SK-N-SH treated with all-trans-retinoic acid at 6 μM for 48 hours (cell line): ENCODE results near the gene RCN1.

Experiments
- ATAC-seq: fragments of 200-7000 bp; cut with Tn5 transposase; 3 replicates; pipeline ENCODE4 v1.9.1; 2020; ENCODE audit warnings: mild to moderate bottlenecking, moderate library complexity
- ARNTL ChIP-seq: fragments of 450-650 bp; formaldehyde crosslinking; IDR thresholded peaks from 2 replicates; pipeline ENCODE4 v1.5.0; 2020; ENCODE audit warnings: low read depth, mild to moderate bottlenecking, moderate library complexity, borderline replicate concordance
- BACH2 ChIP-seq: fragments of 250-450 bp; sonication (Bioruptor Pico); IDR thresholded peaks from 2 replicates; pipeline ENCODE4 v1.9.0; 2021; ENCODE audit warnings: mild to moderate bottlenecking, borderline replicate concordance
- CSDC2 ChIP-seq: fragments of 250-450 bp; sonication (Bioruptor Pico); IDR thresholded peaks from 2 replicates; pipeline ENCODE4 v1.5.0; 2020; ENCODE audit warnings: mild to moderate bottlenecking, moderate library complexity
- CSRNP3 ChIP-seq: fragments of 250-450 bp; sonication (Bioruptor Pico); IDR thresholded peaks from 2 replicates; pipeline ENCODE4 v1.5.1; 2021; ENCODE audit warnings: mild to moderate bottlenecking, moderate library complexity
- ESRRG ChIP-seq: fragments of 250-450 bp; sonication (Bioruptor Pico); IDR thresholded peaks from 2 replicates; pipeline ENCODE4 v1.6.1; 2021; ENCODE audit warnings: mild to moderate bottlenecking
- GLIS3 ChIP-seq: fragments of 250-450 bp; sonication (Bioruptor Pico); IDR thresholded peaks from 2 replicates; pipeline ENCODE4 v1.5.0; 2020; ENCODE audit warnings: mild to moderate bottlenecking, moderate library complexity
- ISL1 ChIP-seq: fragments of 250-450 bp; sonication (Bioruptor Pico); IDR thresholded peaks from 2 replicates; pipeline ENCODE4 v2.1.2; 2022; ENCODE audit warnings: mild to moderate bottlenecking, moderate library complexity
- OSR1 ChIP-seq: fragments of 250-450 bp; sonication (Bioruptor Pico); IDR thresholded peaks from 2 replicates; pipeline ENCODE4 v1.8.0; 2022; ENCODE audit warnings: moderate library complexity, mild to moderate bottlenecking, inconsistent platforms
- PATZ1 ChIP-seq: fragments of 250-450 bp; sonication (Bioruptor Pico); IDR thresholded peaks from 2 replicates; pipeline ENCODE4 v1.8.0; 2020; ENCODE audit warnings: mild to moderate bottlenecking, moderate library complexity, borderline replicate concordance
- PPARA ChIP-seq: fragments of 250-450 bp; sonication (Bioruptor Pico); IDR thresholded peaks from 2 replicates; pipeline ENCODE4 v1.5.0; 2020; ENCODE audit warnings: mild to moderate bottlenecking, borderline replicate concordance
- RARB ChIP-seq: fragments of 250-450 bp; sonication (Bioruptor Pico); IDR thresholded peaks from 2 replicates; pipeline ENCODE4 v1.8.0; 2021; ENCODE audit warnings: mild to moderate bottlenecking, moderate library complexity
- SNAI2 ChIP-seq: fragments of 250-450 bp; sonication (Bioruptor Pico); IDR thresholded peaks from 2 replicates; pipeline ENCODE4 v1.5.0; 2020; ENCODE audit warnings: mild to moderate bottlenecking, moderate library complexity
- TCF4 ChIP-seq: fragments of 250-450 bp; sonication (Bioruptor Pico); IDR thresholded peaks from 2 replicates; pipeline ENCODE4 v1.8.0; 2021; ENCODE audit warnings: mild to moderate bottlenecking, moderate library complexity, borderline replicate concordance
- TOX ChIP-seq: fragments of 250-450 bp; sonication (Bioruptor Pico); IDR thresholded peaks from 2 replicates; pipeline ENCODE4 v1.8.0; 2021; ENCODE audit warnings: mild to moderate bottlenecking, moderate library complexity, borderline replicate concordance
- ZC3H10 ChIP-seq: fragments of 250-450 bp; sonication (Bioruptor Pico); IDR thresholded peaks from 2 replicates; pipeline ENCODE4 v1.5.1; 2021; ENCODE audit warnings: mild to moderate bottlenecking, moderate library complexity
- ZFP3 ChIP-seq: fragments of 250-450 bp; sonication (Bioruptor Pico); IDR thresholded peaks from 2 replicates; pipeline ENCODE4 v1.5.0; 2020; ENCODE audit warnings: mild to moderate bottlenecking, moderate library complexity
- ZFP30 ChIP-seq: fragments of 450-650 bp; formaldehyde crosslinking; IDR thresholded peaks from 2 replicates; pipeline ENCODE4 v1.5.0; 2022; ENCODE audit warnings: mild to moderate bottlenecking, moderate library complexity
- ZNF565 ChIP-seq: fragments of 450-650 bp; formaldehyde crosslinking; conservative IDR thresholded peaks from 2 replicates; pipeline ENCODE4 v1.5.0; 2020; ENCODE audit warnings: low read depth, mild to moderate bottlenecking, moderate library complexity
- ZNF70 ChIP-seq: fragments of 450-650 bp; formaldehyde crosslinking; IDR thresholded peaks from 2 replicates; pipeline ENCODE4 v1.5.0; 2020; ENCODE audit warnings: mild to moderate bottlenecking, moderate library complexity
- ZNF8 ChIP-seq: fragments of 450-650 bp; formaldehyde crosslinking; IDR thresholded peaks from 2 replicates; pipeline ENCODE4 v1.5.0; 2020; ENCODE audit warnings: mild to moderate bottlenecking, moderate library complexity
- TF ChIP-seq, protein P1 (sequence below): fragments of 250-450 bp; sonication (Bioruptor Pico); IDR thresholded peaks from 2 replicates; pipeline ENCODE4 v1.5.1; 2020; ENCODE audit warnings: low read depth, mild to moderate bottlenecking, moderate library complexity
- TF ChIP-seq, protein P2 (sequence below): fragments of 250-450 bp; sonication (Bioruptor Pico); IDR thresholded peaks from 2 replicates; pipeline ENCODE4 v1.5.0; 2020; ENCODE audit warnings: mild to moderate bottlenecking, moderate library complexity
- TF ChIP-seq, protein P3 (sequence below): fragments of 250-450 bp; sonication (Bioruptor Pico); IDR thresholded peaks from 2 replicates; pipeline ENCODE4 v1.8.0; 2021; ENCODE audit warnings: low read depth, mild to moderate bottlenecking, moderate library complexity, borderline replicate concordance

RCN1 gene

DNA sequence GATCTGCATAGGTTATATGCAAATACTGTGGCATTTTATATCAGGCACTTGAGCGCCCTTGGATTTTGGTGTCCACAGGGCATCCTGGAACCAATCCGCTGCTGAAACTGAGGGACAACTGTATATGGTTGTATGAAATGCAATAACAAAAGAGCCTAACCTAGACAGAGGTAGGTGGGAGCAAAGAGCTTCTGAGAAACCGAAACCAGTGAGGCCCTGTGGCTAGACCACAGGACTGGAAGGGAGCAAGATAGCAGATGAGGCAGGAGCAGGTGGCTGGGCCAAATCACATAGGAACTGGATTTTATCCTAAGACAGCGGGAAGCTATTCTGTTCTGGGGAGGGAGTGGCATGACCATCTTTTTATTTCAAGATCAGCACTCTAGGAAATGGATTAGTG lies 30.1 kb downstream of the RCN1 start:
- TF ChIP-seq OSR1 (no peak), ZFP30 (CRISPR knock-in tag) (no peak), TOX (CRISPR knock-in tag) (no peak), SNAI2 (CRISPR knock-in tag) (no peak), PATZ1 (CRISPR knock-in tag) (no peak), ZNF70 (CRISPR knock-in tag) (no peak), ZNF565 (CRISPR knock-in tag) (no peak), ESRRG (CRISPR knock-in tag) (no peak), ISL1 (CRISPR knock-in tag) (no peak), CSDC2 (CRISPR knock-in tag) (no peak), ZNF8 (CRISPR knock-in tag) (no peak), BACH2 (CRISPR knock-in tag) (no peak), PPARA (CRISPR knock-in tag) (no peak)
- TF ChIP-seq, protein P1, sequence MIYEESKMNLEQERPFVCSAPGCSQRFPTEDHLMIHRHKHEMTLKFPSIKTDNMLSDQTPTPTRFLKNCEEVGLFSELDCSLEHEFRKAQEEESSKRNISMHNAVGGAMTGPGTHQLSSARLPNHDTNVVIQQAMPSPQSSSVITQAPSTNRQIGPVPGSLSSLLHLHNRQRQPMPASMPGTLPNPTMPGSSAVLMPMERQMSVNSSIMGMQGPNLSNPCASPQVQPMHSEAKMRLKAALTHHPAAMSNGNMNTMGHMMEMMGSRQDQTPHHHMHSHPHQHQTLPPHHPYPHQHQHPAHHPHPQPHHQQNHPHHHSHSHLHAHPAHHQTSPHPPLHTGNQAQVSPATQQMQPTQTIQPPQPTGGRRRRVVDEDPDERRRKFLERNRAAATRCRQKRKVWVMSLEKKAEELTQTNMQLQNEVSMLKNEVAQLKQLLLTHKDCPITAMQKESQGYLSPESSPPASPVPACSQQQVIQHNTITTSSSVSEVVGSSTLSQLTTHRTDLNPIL (CRISPR knock-in tag) = no peak
- TF ChIP-seq, protein P2, sequence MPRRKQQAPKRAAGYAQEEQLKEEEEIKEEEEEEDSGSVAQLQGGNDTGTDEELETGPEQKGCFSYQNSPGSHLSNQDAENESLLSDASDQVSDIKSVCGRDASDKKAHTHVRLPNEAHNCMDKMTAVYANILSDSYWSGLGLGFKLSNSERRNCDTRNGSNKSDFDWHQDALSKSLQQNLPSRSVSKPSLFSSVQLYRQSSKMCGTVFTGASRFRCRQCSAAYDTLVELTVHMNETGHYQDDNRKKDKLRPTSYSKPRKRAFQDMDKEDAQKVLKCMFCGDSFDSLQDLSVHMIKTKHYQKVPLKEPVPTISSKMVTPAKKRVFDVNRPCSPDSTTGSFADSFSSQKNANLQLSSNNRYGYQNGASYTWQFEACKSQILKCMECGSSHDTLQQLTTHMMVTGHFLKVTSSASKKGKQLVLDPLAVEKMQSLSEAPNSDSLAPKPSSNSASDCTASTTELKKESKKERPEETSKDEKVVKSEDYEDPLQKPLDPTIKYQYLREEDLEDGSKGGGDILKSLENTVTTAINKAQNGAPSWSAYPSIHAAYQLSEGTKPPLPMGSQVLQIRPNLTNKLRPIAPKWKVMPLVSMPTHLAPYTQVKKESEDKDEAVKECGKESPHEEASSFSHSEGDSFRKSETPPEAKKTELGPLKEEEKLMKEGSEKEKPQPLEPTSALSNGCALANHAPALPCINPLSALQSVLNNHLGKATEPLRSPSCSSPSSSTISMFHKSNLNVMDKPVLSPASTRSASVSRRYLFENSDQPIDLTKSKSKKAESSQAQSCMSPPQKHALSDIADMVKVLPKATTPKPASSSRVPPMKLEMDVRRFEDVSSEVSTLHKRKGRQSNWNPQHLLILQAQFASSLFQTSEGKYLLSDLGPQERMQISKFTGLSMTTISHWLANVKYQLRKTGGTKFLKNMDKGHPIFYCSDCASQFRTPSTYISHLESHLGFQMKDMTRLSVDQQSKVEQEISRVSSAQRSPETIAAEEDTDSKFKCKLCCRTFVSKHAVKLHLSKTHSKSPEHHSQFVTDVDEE (CRISPR knock-in tag) = no peak
- no peak for ATAC-seq

- ATAC-seq = no peak
- TF ChIP-seq ZFP30 (CRISPR knock-in tag) (no peak), ARNTL (no peak), BACH2 (CRISPR knock-in tag) (no peak), ZNF565 (CRISPR knock-in tag) (no peak), TOX (CRISPR knock-in tag) (no peak), ZC3H10 (CRISPR knock-in tag) (no peak), GLIS3 (no peak), ISL1 (CRISPR knock-in tag) (no peak), OSR1 (no peak)
- TF ChIP-seq, protein P3, sequence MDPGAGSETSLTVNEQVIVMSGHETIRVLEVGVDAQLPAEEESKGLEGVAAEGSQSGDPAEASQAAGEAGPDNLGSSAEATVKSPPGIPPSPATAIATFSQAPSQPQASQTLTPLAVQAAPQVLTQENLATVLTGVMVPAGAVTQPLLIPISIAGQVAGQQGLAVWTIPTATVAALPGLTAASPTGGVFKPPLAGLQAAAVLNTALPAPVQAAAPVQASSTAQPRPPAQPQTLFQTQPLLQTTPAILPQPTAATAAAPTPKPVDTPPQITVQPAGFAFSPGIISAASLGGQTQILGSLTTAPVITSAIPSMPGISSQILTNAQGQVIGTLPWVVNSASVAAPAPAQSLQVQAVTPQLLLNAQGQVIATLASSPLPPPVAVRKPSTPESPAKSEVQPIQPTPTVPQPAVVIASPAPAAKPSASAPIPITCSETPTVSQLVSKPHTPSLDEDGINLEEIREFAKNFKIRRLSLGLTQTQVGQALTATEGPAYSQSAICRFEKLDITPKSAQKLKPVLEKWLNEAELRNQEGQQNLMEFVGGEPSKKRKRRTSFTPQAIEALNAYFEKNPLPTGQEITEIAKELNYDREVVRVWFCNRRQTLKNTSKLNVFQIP (CRISPR knock-in tag) = no peak
Observed at GRCh38 chr11:32122200-32122599, 31.3 kb downstream of the RCN1 start.

- ATAC-seq = no peak
- TF ChIP-seq, protein P2 (CRISPR knock-in tag) = no peak
- TF ChIP-seq CSRNP3 (CRISPR knock-in tag) = no peak
- TF ChIP-seq PPARA (CRISPR knock-in tag) = no peak
- TF ChIP-seq ZFP30 (CRISPR knock-in tag) = no peak
- no peak for TF ChIP-seq TOX (CRISPR knock-in tag)
- no peak for TF ChIP-seq TCF4
- no peak for TF ChIP-seq CSDC2 (CRISPR knock-in tag)
- TF ChIP-seq BACH2 (CRISPR knock-in tag) = no peak
- TF ChIP-seq ESRRG (CRISPR knock-in tag) = no peak
- TF ChIP-seq ZNF565 (CRISPR knock-in tag) = no peak
- no peak for TF ChIP-seq ISL1 (CRISPR knock-in tag)
- TF ChIP-seq SNAI2 (CRISPR knock-in tag) = no peak
- TF ChIP-seq ZFP3 = no peak
- TF ChIP-seq ARNTL = no peak
- TF ChIP-seq ZNF70 (CRISPR knock-in tag) = no peak
- TF ChIP-seq, protein P3 (CRISPR knock-in tag) = no peak
- no peak for TF ChIP-seq RARB (CRISPR knock-in tag)
- TF ChIP-seq ZC3H10 (CRISPR knock-in tag) = no peak
- TF ChIP-seq ZNF8 (CRISPR knock-in tag) = no peak
- no peak for TF ChIP-seq OSR1
Observed at GRCh38 chr11:32131321-32131720, 40.4 kb downstream of the RCN1 start.
